Measurements from ENCODE around the gene STAMBPL1. TPM values are rescaled to one million over a fixed set of nuclear protein-coding genes. Genes with fewer than 3 reads are reported as not detected.

Gene STAMBPL1
- total and polyA plus RNA-seq, 2 donors (not counting 3 experiments of a cell fraction or from before 2014, with no cell fraction given), result 0.70 to 1.8 TPM

DNA sequence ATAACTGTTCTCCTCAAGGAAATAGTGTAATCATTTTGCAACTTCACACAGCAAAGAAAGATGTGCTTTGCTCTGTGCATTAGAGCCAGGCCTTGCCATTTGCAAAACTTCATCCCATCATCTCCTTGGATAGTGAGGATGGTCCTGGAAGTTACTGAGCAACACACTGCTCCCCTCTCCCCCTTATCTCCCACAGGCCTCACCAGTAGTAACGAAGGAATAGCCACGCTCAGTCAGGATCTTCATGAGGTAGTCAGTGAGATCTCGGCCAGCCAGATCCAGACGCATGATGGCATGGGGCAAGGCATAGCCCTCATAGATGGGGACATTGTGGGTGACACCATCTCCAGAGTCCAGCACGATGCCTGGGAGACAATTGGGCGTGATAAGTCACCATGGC is 61.0 kb downstream of the STAMBPL1 start:
- Histone ChIP-seq H3K27me3 (ENCODE audit: control insufficient read depth in 2 of 2, insufficient read depth in 2 of 2, low read length in 2 of 2) (peaks cover 0 to 4% of the 10 kb centered on the region in 2 experiments), H4K20me1 (replicated peaks; ENCODE audit: control insufficient read depth, extremely low read depth, insufficient read depth, low read length) (no peaks in the 10 kb centered on the region), H3K4me3 (replicated peaks in 1 of 3; ENCODE audit: insufficient read depth in 1 of 3, low read depth in 1 of 3, low read length in 3 of 3) (no peak overlapping the region), H3K27ac (ENCODE audit: insufficient read depth, low read depth, low read length) (no peak overlapping the region), H3K9ac (replicated peaks; ENCODE audit: extremely low read depth, insufficient read depth, low read length) (no peak overlapping the region), H3K9me3 (replicated peaks; ENCODE audit: control insufficient read depth, insufficient read depth, low read length) (no peaks in the 10 kb centered on the region), H3K4me1 (ENCODE audit: control insufficient read depth, extremely low read depth, insufficient read depth, low read length) (no peaks in the 10 kb centered on the region), H3K79me2 (ENCODE audit: control insufficient read depth, insufficient read depth, low read length) (no peaks in the 10 kb centered on the region), H3K9me1 (replicated peaks; ENCODE audit: control insufficient read depth, extremely low read depth, insufficient read depth, low read length) (no peaks in the 10 kb centered on the region), H2AFZ (ENCODE audit: low read depth, low read length) (no peak overlapping the region), H3K36me3 (ENCODE audit: control insufficient read depth in 2 of 2, extremely low read depth in 1 of 2, insufficient read depth in 2 of 2, low read length in 2 of 2) (no peaks in the 10 kb centered on the region), H3K4me2 (ENCODE audit: insufficient read depth, low read length) (no peak overlapping the region)
- BruUV-seq (replicated peaks), result no TSS peak
- TF ChIP-seq, protein P1, sequence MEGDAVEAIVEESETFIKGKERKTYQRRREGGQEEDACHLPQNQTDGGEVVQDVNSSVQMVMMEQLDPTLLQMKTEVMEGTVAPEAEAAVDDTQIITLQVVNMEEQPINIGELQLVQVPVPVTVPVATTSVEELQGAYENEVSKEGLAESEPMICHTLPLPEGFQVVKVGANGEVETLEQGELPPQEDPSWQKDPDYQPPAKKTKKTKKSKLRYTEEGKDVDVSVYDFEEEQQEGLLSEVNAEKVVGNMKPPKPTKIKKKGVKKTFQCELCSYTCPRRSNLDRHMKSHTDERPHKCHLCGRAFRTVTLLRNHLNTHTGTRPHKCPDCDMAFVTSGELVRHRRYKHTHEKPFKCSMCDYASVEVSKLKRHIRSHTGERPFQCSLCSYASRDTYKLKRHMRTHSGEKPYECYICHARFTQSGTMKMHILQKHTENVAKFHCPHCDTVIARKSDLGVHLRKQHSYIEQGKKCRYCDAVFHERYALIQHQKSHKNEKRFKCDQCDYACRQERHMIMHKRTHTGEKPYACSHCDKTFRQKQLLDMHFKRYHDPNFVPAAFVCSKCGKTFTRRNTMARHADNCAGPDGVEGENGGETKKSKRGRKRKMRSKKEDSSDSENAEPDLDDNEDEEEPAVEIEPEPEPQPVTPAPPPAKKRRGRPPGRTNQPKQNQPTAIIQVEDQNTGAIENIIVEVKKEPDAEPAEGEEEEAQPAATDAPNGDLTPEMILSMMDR (IDR thresholded peaks at IDR 0.05; ENCODE audit: extremely low read depth in 1 of 2, insufficient read depth in 1 of 2, low read depth in 1 of 2, low read length in 2 of 2), result no peak
- TF ChIP-seq EZH2 (IDR thresholded peaks at IDR 0.05; ENCODE audit: borderline replicate concordance, low read depth, low read length, severe bottlenecking) (no peak), JUN (IDR thresholded peaks at IDR 0.05; ENCODE audit: borderline replicate concordance, insufficient read depth, insufficient read length, low read depth) (no peak), POLR2A (IDR thresholded peaks at IDR 0.05; ENCODE audit: low read depth, low read length) (no peak), GATA2 (IDR thresholded peaks at IDR 0.05; ENCODE audit: insufficient read depth, insufficient read length, low read depth, low read length) (no peak), MYC (IDR thresholded peaks at IDR 0.05; ENCODE audit: low read depth, low read length) (no peak), POLR2AphosphoS5 (IDR thresholded peaks at IDR 0.05; ENCODE audit: insufficient read depth, low read depth, low read length) (no peak), FOS (IDR thresholded peaks at IDR 0.05; ENCODE audit: borderline replicate concordance, insufficient read depth, low read length) (no peak)
- TF ChIP-seq, protein P2, sequence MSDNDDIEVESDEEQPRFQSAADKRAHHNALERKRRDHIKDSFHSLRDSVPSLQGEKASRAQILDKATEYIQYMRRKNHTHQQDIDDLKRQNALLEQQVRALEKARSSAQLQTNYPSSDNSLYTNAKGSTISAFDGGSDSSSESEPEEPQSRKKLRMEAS (IDR thresholded peaks at IDR 0.05; ENCODE audit: insufficient read depth, insufficient read length), result no peak
- intact Hi-C loops (cut with micrococcal nuclease) (no loop called here), dilution Hi-C loops (cut with MboI; ENCODE audit: extremely low pct_ligation_motif_present, low sequenced_read_pairs) (no loop called here)
- DNase-seq (ENCODE audit: low read depth, low spot score) (no peak), FAIRE-seq (no peak)
- POLR2A ChIA-PET, result no interaction called here
- CTCF ChIA-PET, result interaction anchor here (1.4 kb wide), 2 partner anchors 46 to 276 kb away, joined by 6 read pairs; no protein-coding TSS in a partner anchor

Measured in endothelial cell of umbilical vein (primary cell).